ENCODE data around the gene SPOCD1.

Gene SPOCD1

GRCh38 chr1:31799196-31799894, 16.5 kb downstream of the SPOCD1 start:
- DNase-seq (ENCODE audit: insufficient read length): no peak

GRCh38 chr1:31798433-31799195, 17.2 kb downstream of the SPOCD1 start:
- DNase-seq (ENCODE audit: insufficient read length): no peak
- FAIRE-seq: no peak
- no peak for TF ChIP-seq POLR2AphosphoS5 (IDR thresholded peaks at IDR 0.05; ENCODE audit: low read depth, low read length)

More at GRCh38 chr1:31799196-31799894, 16.5 kb downstream of the SPOCD1 start:
- no peak for TF ChIP-seq POLR2AphosphoS5 (IDR thresholded peaks at IDR 0.05; ENCODE audit: low read depth, low read length)
- TF ChIP-seq TAF1 (IDR thresholded peaks at IDR 0.05; ENCODE audit: borderline replicate concordance, low read depth, low read length): no peak
- no peak for TF ChIP-seq POLR2A (IDR thresholded peaks at IDR 0.05; ENCODE audit: low read depth, low read length)
- FAIRE-seq: no peak

GRCh38 chr1:31798086-31798432, 17.8 kb downstream of the SPOCD1 start:
- FAIRE-seq: no peak

GRCh38 chr1:31797216-31797615, 18.6 kb downstream of the SPOCD1 start:
- DNase-seq (ENCODE audit: insufficient read length) (no peak), FAIRE-seq (no peak)
- TF ChIP-seq POLR2A (IDR thresholded peaks at IDR 0.05; ENCODE audit: low read depth, low read length) (no peak), POLR2AphosphoS5 (IDR thresholded peaks at IDR 0.05; ENCODE audit: low read depth, low read length) (no peak), TAF1 (IDR thresholded peaks at IDR 0.05; ENCODE audit: borderline replicate concordance, low read depth, low read length) (no peak)

More at GRCh38 chr1:31798086-31798432, 17.8 kb downstream of the SPOCD1 start:
- no peak for TF ChIP-seq POLR2A (IDR thresholded peaks at IDR 0.05; ENCODE audit: low read depth, low read length)
- no peak for TF ChIP-seq TAF1 (IDR thresholded peaks at IDR 0.05; ENCODE audit: borderline replicate concordance, low read depth, low read length)
- TF ChIP-seq POLR2AphosphoS5 (IDR thresholded peaks at IDR 0.05; ENCODE audit: low read depth, low read length): no peak
- no peak for DNase-seq (ENCODE audit: insufficient read length)

- no peak for FAIRE-seq
- DNase-seq (ENCODE audit: insufficient read length): no peak
- TF ChIP-seq POLR2A (IDR thresholded peaks at IDR 0.05; ENCODE audit: low read depth, low read length): no peak
- TF ChIP-seq POLR2AphosphoS5 (IDR thresholded peaks at IDR 0.05; ENCODE audit: low read depth, low read length): no peak
- no peak for TF ChIP-seq TAF1 (IDR thresholded peaks at IDR 0.05; ENCODE audit: borderline replicate concordance, low read depth, low read length)
Observed at GRCh38 chr1:31796707-31797106, 19.1 kb downstream of the SPOCD1 start.

- FAIRE-seq (no peak), DNase-seq (ENCODE audit: insufficient read length) (no peak)
- no peak for TF ChIP-seq POLR2A (IDR thresholded peaks at IDR 0.05; ENCODE audit: low read depth, low read length)
- no peak for TF ChIP-seq TAF1 (IDR thresholded peaks at IDR 0.05; ENCODE audit: borderline replicate concordance, low read depth, low read length)
- no peak for TF ChIP-seq POLR2AphosphoS5 (IDR thresholded peaks at IDR 0.05; ENCODE audit: low read depth, low read length)
Observed at GRCh38 chr1:31795801-31796621, 19.8 kb downstream of the SPOCD1 start.

GRCh38 chr1:31795096-31795675, 20.6 kb downstream of the SPOCD1 start:
- DNase-seq (ENCODE audit: insufficient read length) (no peak), FAIRE-seq (no peak)
- TF ChIP-seq POLR2A (IDR thresholded peaks at IDR 0.05; ENCODE audit: low read depth, low read length): no peak
- TF ChIP-seq TAF1 (IDR thresholded peaks at IDR 0.05; ENCODE audit: borderline replicate concordance, low read depth, low read length): no peak
- no peak for TF ChIP-seq POLR2AphosphoS5 (IDR thresholded peaks at IDR 0.05; ENCODE audit: low read depth, low read length)

GRCh38 chr1:31793586-31794285, 22.1 kb downstream of the SPOCD1 start:
- FAIRE-seq (no peak), DNase-seq (ENCODE audit: insufficient read length) (no peak)
- TF ChIP-seq TAF1 (IDR thresholded peaks at IDR 0.05; ENCODE audit: borderline replicate concordance, low read depth, low read length): no peak
- TF ChIP-seq POLR2AphosphoS5 (IDR thresholded peaks at IDR 0.05; ENCODE audit: low read depth, low read length): no peak
- no peak for TF ChIP-seq POLR2A (IDR thresholded peaks at IDR 0.05; ENCODE audit: low read depth, low read length)

- no peak for FAIRE-seq
- no peak for DNase-seq (ENCODE audit: insufficient read length)
- TF ChIP-seq TAF1 (IDR thresholded peaks at IDR 0.05; ENCODE audit: borderline replicate concordance, low read depth, low read length) (no peak), POLR2AphosphoS5 (IDR thresholded peaks at IDR 0.05; ENCODE audit: low read depth, low read length) (no peak), POLR2A (IDR thresholded peaks at IDR 0.05; ENCODE audit: low read depth, low read length) (no peak)
Observed at GRCh38 chr1:31793086-31793485, 22.7 kb downstream of the SPOCD1 start.

- no peak for DNase-seq (ENCODE audit: insufficient read length)
- FAIRE-seq: no peak
- TF ChIP-seq POLR2A (IDR thresholded peaks at IDR 0.05; ENCODE audit: low read depth, low read length): no peak
Observed at GRCh38 chr1:31792541-31792940, 23.3 kb downstream of the SPOCD1 start.

GRCh38 chr1:31792116-31792515, 23.7 kb downstream of the SPOCD1 start:
- no peak for DNase-seq (ENCODE audit: insufficient read length)
- TF ChIP-seq TAF1 (IDR thresholded peaks at IDR 0.05; ENCODE audit: borderline replicate concordance, low read depth, low read length) (no peak), POLR2AphosphoS5 (IDR thresholded peaks at IDR 0.05; ENCODE audit: low read depth, low read length) (no peak), POLR2A (IDR thresholded peaks at IDR 0.05; ENCODE audit: low read depth, low read length) (no peak)
- FAIRE-seq: no peak
